Measurements from ENCODE around the gene REG4. TPM values are rescaled to one million over a fixed set of nuclear protein-coding genes. Genes with fewer than 3 reads are reported as not detected.

Gene REG4
- total RNA-seq, 1 experiment from 2014 or later = 0.17 TPM

Other genes with a start within 250 kb of the REG4 start
- gene ZNF697, start 163.2 kb downstream of the REG4 start, total RNA-seq (2014; rRNA removed; shearing (Covaris generic)) = 2.2 and 5.2 TPM in 2 replicates
- gene PHGDH, start 99.5 kb downstream of the REG4 start, total RNA-seq (2014; rRNA removed; shearing (Covaris generic)) = 35.5 and 52.1 TPM in 2 replicates
- gene HMGCS2, start 42.6 kb downstream of the REG4 start, total RNA-seq (2014; rRNA removed; shearing (Covaris generic)) = not detected in 2 replicates
- gene ADAM30, start 85.1 kb upstream of the REG4 start, total RNA-seq (2014; rRNA removed; shearing (Covaris generic)) = not detected in 2 replicates